ENCODE data around the gene GALNT7. TPM values are rescaled to one million over a fixed set of nuclear protein-coding genes. Genes with fewer than 3 reads are reported as not detected.

GALNT7 gene
- total RNA-seq, 1 donor from 2014 or later = 63.9 TPM

DNA sequence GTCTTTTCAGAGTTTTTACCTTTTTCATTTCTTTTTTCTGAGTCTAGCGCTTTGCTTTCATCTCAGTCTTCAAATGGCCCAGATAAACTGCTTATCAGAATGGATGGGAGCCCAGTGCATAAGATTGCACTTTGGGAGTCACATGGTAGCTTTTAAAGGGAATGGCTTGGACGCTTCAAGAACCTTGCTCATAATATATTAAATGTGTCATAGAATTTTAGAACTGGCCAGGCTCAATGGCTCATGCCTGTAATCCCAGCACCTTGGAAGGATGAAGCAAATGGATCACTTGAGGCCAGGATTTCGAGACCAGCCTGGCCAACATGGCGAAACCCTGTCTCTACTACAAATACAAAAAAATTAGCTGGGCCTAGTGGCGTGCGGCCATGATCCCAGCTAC, 97.1 kb downstream of the GALNT7 start:
- no peak for DNase-seq (ENCODE audit: extremely low spot score, unreplicated experiment)
- peaks cover 5% of the 10 kb centered on the region for H3K36me3 Mint-ChIP-seq
- H3K27ac Mint-ChIP-seq = no peak overlapping the region
- no peaks in the 10 kb centered on the region for H3K27me3 Mint-ChIP-seq
- no peak overlapping the region for H3K4me3 Mint-ChIP-seq
- TF ChIP-seq CTCF (conservative IDR thresholded peaks at IDR 0.05) = no peak
- peaks cover 26% of the 10 kb centered on the region for H3K4me1 Mint-ChIP-seq (ENCODE audit: unreplicated experiment)
- peaks cover 5% of the 10 kb centered on the region for H3K9me3 Mint-ChIP-seq

DNA sequence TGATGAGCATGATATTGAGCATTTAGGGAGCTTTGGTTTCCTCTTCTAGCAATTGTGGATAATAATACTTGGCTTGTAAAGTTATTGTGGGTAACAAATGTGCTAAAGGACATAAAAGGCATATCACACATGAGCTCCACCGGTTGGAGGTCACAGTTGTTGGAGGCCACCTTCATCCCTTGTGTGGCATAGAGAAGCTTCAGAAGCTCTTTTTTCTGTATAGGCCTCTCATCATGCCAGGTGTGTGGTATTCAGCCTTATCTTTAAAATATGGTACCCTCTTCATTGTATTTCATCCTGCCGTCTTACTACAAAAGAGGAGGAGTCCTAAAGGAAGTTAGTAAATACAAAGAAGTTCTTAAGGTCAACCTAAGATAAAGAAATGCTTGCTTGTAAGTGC, 99.1 kb downstream of the GALNT7 start:
- DNase-seq (ENCODE audit: extremely low spot score, unreplicated experiment) = no peak
- H3K4me1 Mint-ChIP-seq (ENCODE audit: unreplicated experiment) = peaks cover 29% of the 10 kb centered on the region
- H3K27me3 Mint-ChIP-seq = no peaks in the 10 kb centered on the region
- no peak overlapping the region for H3K27ac Mint-ChIP-seq
- peaks cover 7% of the 10 kb centered on the region for H3K36me3 Mint-ChIP-seq
- H3K4me3 Mint-ChIP-seq = no peak overlapping the region
- H3K9me3 Mint-ChIP-seq = peaks cover 5% of the 10 kb centered on the region
- TF ChIP-seq CTCF (conservative IDR thresholded peaks at IDR 0.05) = no peak

DNA sequence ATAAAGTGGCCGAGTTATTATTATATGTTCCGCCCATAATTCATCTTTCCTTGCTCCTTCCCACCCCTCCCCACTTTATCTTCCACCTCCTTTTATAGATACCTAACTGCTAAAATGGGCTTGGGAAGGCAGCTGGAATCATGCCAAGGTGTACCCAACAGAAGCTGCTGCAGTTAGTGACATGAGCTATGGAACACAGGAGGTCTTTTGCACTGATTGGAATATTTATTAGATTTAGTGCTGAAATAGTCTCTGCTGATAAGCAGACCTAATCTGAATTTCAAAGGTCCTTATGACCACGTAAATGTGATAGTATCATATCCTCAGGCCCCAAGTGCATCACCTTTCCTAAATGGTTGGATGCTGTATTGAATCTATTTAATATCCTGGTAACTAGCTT, 100.7 kb downstream of the GALNT7 start:
- Mint-ChIP-seq H3K9me3 (peaks cover 5% of the 10 kb centered on the region), H3K4me3 (no peak overlapping the region), H3K27me3 (no peaks in the 10 kb centered on the region), H3K4me1 (ENCODE audit: unreplicated experiment) (peaks cover 24% of the 10 kb centered on the region), H3K27ac (no peak overlapping the region), H3K36me3 (peaks cover 10% of the 10 kb centered on the region)
- DNase-seq (ENCODE audit: extremely low spot score, unreplicated experiment) = no peak
- TF ChIP-seq CTCF (conservative IDR thresholded peaks at IDR 0.05) = no peak

- no peak for TF ChIP-seq CTCF (conservative IDR thresholded peaks at IDR 0.05)
- Mint-ChIP-seq H3K4me3 (no peak overlapping the region), H3K36me3 (peaks cover 18% of the 10 kb centered on the region), H3K9me3 (peaks cover 5% of the 10 kb centered on the region), H3K27ac (no peak overlapping the region), H3K4me1 (ENCODE audit: unreplicated experiment) (peaks cover 13% of the 10 kb centered on the region), H3K27me3 (no peaks in the 10 kb centered on the region)
- no peak for DNase-seq (ENCODE audit: extremely low spot score, unreplicated experiment)
Measured at GRCh38 chr4:173270312-173271027, 101.9 kb downstream of the GALNT7 start.

- no peak overlapping the region for H3K4me3 Mint-ChIP-seq
- H3K4me1 Mint-ChIP-seq (ENCODE audit: unreplicated experiment) = peaks cover 10% of the 10 kb centered on the region
- no peak overlapping the region for H3K27ac Mint-ChIP-seq
- H3K27me3 Mint-ChIP-seq = no peaks in the 10 kb centered on the region
- no peak for TF ChIP-seq CTCF (conservative IDR thresholded peaks at IDR 0.05)
- no peak for DNase-seq (ENCODE audit: extremely low spot score, unreplicated experiment)
- peaks cover 18% of the 10 kb centered on the region for H3K36me3 Mint-ChIP-seq
- H3K9me3 Mint-ChIP-seq = peaks cover 5% of the 10 kb centered on the region
Measured at GRCh38 chr4:173272314-173272713, 103.7 kb downstream of the GALNT7 start.

All from type B pancreatic cell (in vitro differentiated cells).